ENCODE data around the gene CENPN. TPM values are rescaled to one million over a fixed set of nuclear protein-coding genes. Genes with fewer than 3 reads are reported as not detected.

CENPN gene
- total RNA-seq, 1 donor from 2014 or later = 10.0 TPM

DNA sequence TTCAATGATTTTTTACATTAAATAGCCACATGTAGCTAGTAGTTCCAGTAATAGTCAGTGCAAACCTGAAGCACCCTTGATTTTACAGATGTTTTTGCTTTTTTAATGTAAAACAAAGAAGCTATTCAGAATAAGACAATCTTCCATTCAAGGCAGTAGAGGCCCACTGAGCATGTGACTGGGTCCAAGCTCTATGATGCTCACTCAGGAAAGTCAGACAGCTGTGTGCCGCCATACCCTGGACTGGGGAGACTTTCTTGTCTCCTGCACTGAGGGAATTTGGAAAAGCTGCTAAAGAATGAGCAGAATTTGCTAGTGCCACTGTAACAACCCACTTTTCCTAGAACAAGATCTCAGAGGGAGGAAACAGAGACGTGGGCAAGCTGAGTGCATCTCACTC is 11.5 kb downstream of the CENPN start:
- H3K9me3 Mint-ChIP-seq (ENCODE audit: unreplicated experiment) = no peaks in the 10 kb centered on the region
- peaks cover 5% of the 10 kb centered on the region for H3K36me3 Mint-ChIP-seq (ENCODE audit: unreplicated experiment)
- H3K4me1 Mint-ChIP-seq (ENCODE audit: unreplicated experiment) = no peaks in the 10 kb centered on the region
- TF ChIP-seq, protein P1, sequence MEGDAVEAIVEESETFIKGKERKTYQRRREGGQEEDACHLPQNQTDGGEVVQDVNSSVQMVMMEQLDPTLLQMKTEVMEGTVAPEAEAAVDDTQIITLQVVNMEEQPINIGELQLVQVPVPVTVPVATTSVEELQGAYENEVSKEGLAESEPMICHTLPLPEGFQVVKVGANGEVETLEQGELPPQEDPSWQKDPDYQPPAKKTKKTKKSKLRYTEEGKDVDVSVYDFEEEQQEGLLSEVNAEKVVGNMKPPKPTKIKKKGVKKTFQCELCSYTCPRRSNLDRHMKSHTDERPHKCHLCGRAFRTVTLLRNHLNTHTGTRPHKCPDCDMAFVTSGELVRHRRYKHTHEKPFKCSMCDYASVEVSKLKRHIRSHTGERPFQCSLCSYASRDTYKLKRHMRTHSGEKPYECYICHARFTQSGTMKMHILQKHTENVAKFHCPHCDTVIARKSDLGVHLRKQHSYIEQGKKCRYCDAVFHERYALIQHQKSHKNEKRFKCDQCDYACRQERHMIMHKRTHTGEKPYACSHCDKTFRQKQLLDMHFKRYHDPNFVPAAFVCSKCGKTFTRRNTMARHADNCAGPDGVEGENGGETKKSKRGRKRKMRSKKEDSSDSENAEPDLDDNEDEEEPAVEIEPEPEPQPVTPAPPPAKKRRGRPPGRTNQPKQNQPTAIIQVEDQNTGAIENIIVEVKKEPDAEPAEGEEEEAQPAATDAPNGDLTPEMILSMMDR (IDR thresholded peaks at IDR 0.05) = no peak
- H3K27ac Mint-ChIP-seq (ENCODE audit: unreplicated experiment) = no peak overlapping the region
- no peak overlapping the region for H3K4me3 Mint-ChIP-seq (ENCODE audit: unreplicated experiment)
- DNase-seq (ENCODE audit: extremely low spot score, unreplicated experiment) = no peak
- H3K27me3 Mint-ChIP-seq (ENCODE audit: unreplicated experiment) = no peaks in the 10 kb centered on the region

DNA sequence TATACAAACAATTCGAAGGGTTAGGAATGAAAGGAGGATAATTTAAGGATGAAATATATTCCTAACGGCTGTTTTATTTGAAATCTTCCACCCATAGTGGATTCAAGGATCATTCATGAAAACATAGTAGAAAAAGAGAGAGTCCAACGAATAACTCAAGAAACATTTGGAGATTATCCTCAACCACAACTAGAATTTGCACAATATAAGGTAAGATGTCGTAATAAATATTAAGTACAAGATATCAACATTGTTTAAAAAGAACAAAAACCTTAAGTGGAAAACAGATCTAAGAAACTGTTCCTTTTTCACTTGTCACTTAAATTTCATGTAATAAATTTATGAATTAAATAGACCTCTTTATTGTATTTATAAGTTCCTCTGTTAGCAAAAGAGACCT is 19.4 kb downstream of the CENPN start:
- Mint-ChIP-seq H3K36me3 (ENCODE audit: unreplicated experiment) (peaks cover 7% of the 10 kb centered on the region), H3K27me3 (ENCODE audit: unreplicated experiment) (no peaks in the 10 kb centered on the region), H3K4me1 (ENCODE audit: unreplicated experiment) (no peaks in the 10 kb centered on the region), H3K27ac (ENCODE audit: unreplicated experiment) (no peak overlapping the region), H3K4me3 (ENCODE audit: unreplicated experiment) (no peak overlapping the region), H3K9me3 (ENCODE audit: unreplicated experiment) (no peaks in the 10 kb centered on the region)
- TF ChIP-seq, protein P1 (IDR thresholded peaks at IDR 0.05) = no peak
- no peak for DNase-seq (ENCODE audit: extremely low spot score, unreplicated experiment)

DNA sequence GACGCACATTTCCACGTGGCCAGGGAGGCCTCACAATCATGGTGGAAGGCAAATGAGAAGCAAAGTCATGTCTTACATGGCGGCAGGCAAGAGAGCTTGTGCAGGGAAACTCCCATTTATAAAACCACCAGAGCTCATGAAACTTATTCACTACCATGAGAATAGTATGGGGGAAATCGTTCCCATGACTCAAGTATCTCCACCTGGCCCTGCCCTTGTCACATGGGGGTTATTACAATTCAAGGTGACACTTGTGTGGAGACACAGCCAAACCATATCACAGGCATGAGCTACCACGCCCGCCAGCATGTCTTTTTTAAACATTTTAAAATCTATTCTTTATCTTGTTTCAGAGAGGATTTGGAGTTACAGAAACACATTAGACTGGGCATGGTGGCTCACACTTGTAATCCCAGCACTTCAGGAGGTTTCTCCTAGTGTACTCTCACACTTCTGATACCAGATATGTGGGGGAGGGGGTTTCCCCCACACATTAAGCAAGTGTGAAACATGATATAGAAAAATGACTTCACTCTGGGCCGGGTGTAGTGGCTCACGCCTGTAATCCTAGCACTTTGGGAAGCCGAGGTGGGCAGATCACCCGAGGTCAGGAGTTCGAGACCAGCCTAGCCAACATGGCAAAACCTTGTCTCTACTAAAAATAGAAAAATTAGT is 23.1 kb downstream of the CENPN start:
- TF ChIP-seq, protein P1 (IDR thresholded peaks at IDR 0.05) = no peak
- DNase-seq (ENCODE audit: extremely low spot score, unreplicated experiment) = no peak
- H3K27ac Mint-ChIP-seq (ENCODE audit: unreplicated experiment) = no peak overlapping the region
- no peaks in the 10 kb centered on the region for H3K9me3 Mint-ChIP-seq (ENCODE audit: unreplicated experiment)
- H3K4me1 Mint-ChIP-seq (ENCODE audit: unreplicated experiment) = no peaks in the 10 kb centered on the region
- H3K4me3 Mint-ChIP-seq (ENCODE audit: unreplicated experiment) = no peak overlapping the region
- H3K36me3 Mint-ChIP-seq (ENCODE audit: unreplicated experiment) = peaks cover 5% of the 10 kb centered on the region
- no peaks in the 10 kb centered on the region for H3K27me3 Mint-ChIP-seq (ENCODE audit: unreplicated experiment)

DNA sequence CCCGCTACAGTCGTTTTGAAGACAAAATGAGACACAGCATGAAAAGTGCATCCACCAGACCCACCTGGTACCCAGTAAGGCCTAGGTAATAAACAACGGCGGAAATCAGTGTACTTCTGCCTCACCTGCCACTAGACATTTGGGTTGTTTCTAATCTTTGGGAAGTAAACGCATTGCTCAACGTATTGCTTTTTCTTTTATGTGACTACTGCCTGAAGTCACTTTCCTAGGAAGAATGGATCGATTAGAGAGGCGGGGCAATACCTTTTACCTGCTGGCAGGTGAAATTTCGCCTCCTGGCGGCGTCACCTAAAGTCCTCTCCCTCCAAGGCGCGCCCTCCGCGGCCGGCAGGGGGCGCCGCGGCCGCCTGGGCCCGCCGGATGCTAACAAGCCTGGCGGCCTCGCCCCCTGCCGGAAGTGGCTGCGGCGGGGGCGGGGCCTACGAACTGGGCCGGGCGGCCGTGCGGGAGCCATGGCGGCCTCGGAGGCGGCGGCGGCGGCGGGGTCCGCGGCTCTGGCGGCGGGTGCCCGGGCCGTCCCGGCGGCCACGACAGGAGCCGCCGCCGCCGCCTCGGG is 28.5 kb downstream of the CENPN start, which contains the start of gene ATMIN:
Gene ATMIN, plus strand, starts transcription at position 445 of the 577 bp plus-strand sequence. Its CDS starts 29 bp downstream, at position 474.
- H3K4me3 Mint-ChIP-seq (ENCODE audit: unreplicated experiment) = peak within 1 kb of the TSS; percentile 83
- peak; percentile 95 for DNase-seq (ENCODE audit: extremely low spot score, unreplicated experiment)
- H3K9me3 Mint-ChIP-seq (ENCODE audit: unreplicated experiment) = no peaks in the 10 kb centered on the region
- peak within 1 kb of the TSS; percentile 66 for H3K27ac Mint-ChIP-seq (ENCODE audit: unreplicated experiment)
- no peaks in the 10 kb centered on the region for H3K36me3 Mint-ChIP-seq (ENCODE audit: unreplicated experiment)
- peaks cover 18% of the 10 kb centered on the region for H3K4me1 Mint-ChIP-seq (ENCODE audit: unreplicated experiment)
- TF ChIP-seq, protein P1 (IDR thresholded peaks at IDR 0.05) = peak; percentile 100
- no peaks in the 10 kb centered on the region for H3K27me3 Mint-ChIP-seq (ENCODE audit: unreplicated experiment)

DNA sequence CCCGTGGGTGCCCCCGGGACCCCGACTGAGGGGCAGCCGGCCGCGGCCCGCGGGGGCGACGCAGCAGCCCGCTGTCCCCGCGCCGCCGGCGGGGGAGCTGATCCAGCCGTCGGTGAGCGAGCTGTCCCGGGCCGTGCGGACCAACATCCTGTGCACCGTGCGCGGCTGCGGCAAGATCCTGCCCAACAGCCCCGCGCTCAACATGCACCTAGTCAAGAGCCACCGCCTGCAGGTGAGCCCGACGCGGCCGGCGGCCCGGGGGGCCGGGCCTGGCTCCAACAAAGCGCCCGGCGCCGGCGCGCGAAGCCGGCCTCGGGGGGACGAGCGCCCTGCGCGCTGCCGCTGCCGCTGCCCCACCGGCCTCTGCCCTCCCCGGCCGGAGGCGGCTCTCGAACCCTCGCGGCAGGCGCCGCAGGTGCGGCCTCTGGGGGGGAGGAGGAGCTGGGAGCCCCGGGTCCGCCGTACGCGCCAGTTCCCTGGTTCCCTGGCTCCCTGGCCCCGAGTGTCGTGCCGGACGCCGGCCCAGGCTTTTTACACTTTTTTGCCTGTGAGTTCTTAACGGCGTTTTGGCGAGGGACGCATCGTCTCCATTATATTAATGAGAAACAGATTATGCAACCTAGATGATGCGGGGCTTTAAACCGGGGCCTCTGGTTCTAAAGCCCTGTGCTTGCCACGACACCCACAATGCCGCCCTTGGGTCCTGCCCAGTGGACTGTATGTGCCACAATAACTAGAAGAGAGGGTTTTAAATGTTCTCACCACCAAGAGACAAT is 29.1 kb downstream of the CENPN start:
- Mint-ChIP-seq H3K4me1 (ENCODE audit: unreplicated experiment) (peaks cover 18% of the 10 kb centered on the region), H3K4me3 (ENCODE audit: unreplicated experiment) (peak overlapping the region; percentile 83), H3K9me3 (ENCODE audit: unreplicated experiment) (no peaks in the 10 kb centered on the region), H3K27me3 (ENCODE audit: unreplicated experiment) (no peaks in the 10 kb centered on the region), H3K36me3 (ENCODE audit: unreplicated experiment) (no peaks in the 10 kb centered on the region), H3K27ac (ENCODE audit: unreplicated experiment) (peak overlapping the region; percentile 66)
- TF ChIP-seq, protein P1 (IDR thresholded peaks at IDR 0.05) = no peak
- DNase-seq (ENCODE audit: extremely low spot score, unreplicated experiment) = no peak
